Kidney epithelial cell (primary cell): Measurements from ENCODE around the gene PANK4. TPM values are rescaled to one million over a fixed set of nuclear protein-coding genes. Genes with fewer than 3 reads are reported as not detected.

ENCODE experiments used
- DNase-seq: peaks from one replicate; pipeline ENCODE4 v3.0.0-alpha.2; 2010; ENCODE audit warnings: low read depth
- H3K27me3 ChIP-seq: 2 replicates; pipeline ENCODE4 v1.6.0; 2011; ENCODE audit warnings: low read length; ENCODE audit not compliant: control insufficient read depth, insufficient read depth
- H3K36me3 ChIP-seq: 2 replicates; pipeline ENCODE4 v1.5.1; 2011; ENCODE audit warnings: low read length; ENCODE audit not compliant: control insufficient read depth, insufficient read depth
- H3K4me3 ChIP-seq: 2 replicates; pipeline ENCODE4 v1.5.1; 2011; ENCODE audit warnings: low read depth, mild to moderate bottlenecking, control low read depth, low read length
- total RNA-seq: library from RNA; depleted of rRNA; stranded (reverse); fragments of >200 nt; gene quantifications from 2 replicates; pipeline ENCODE4 v1.2.3, GENCODE V29; 2015
- TF ChIP-seq, protein P1 (sequence below): IDR thresholded peaks from 2 replicates; pipeline ENCODE4 v1.5.1; 2011; ENCODE audit warnings: mild to moderate bottlenecking, moderate library complexity, low read length, control low read depth, inconsistent platforms; ENCODE audit not compliant: insufficient read depth, poor library complexity, severe bottlenecking

Gene PANK4
- total RNA-seq, 1 donor from 2014 or later, result 28.9 TPM

DNA sequence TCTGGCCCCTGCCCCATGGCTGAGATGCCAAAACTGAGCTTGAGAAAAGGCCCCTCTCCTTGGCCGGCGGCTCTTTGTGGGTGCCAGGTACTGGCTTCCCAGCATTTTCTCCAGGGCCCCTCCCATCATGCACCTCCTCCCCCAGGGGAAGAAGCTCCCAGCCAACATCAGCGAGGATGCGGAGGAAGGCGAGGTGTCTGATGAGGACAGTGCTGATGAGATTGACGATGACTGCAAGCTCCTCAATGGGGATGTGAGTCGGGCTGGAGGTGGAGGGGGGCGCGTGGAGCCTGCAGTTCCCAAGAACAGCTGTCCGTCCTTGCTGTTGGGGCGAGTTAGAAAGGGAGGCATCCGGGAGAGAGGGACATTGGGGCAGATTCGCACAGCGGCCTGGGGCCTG is 36.8 kb downstream of the PANK4 start:
- DNase-seq, result no peak
- Histone ChIP-seq H3K4me3 (no peak overlapping the region), H3K27me3 (peaks cover 25% of the 10 kb centered on the region), H3K36me3 (no peaks in the 10 kb centered on the region)
- TF ChIP-seq, protein P1, sequence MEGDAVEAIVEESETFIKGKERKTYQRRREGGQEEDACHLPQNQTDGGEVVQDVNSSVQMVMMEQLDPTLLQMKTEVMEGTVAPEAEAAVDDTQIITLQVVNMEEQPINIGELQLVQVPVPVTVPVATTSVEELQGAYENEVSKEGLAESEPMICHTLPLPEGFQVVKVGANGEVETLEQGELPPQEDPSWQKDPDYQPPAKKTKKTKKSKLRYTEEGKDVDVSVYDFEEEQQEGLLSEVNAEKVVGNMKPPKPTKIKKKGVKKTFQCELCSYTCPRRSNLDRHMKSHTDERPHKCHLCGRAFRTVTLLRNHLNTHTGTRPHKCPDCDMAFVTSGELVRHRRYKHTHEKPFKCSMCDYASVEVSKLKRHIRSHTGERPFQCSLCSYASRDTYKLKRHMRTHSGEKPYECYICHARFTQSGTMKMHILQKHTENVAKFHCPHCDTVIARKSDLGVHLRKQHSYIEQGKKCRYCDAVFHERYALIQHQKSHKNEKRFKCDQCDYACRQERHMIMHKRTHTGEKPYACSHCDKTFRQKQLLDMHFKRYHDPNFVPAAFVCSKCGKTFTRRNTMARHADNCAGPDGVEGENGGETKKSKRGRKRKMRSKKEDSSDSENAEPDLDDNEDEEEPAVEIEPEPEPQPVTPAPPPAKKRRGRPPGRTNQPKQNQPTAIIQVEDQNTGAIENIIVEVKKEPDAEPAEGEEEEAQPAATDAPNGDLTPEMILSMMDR, result no peak

DNA sequence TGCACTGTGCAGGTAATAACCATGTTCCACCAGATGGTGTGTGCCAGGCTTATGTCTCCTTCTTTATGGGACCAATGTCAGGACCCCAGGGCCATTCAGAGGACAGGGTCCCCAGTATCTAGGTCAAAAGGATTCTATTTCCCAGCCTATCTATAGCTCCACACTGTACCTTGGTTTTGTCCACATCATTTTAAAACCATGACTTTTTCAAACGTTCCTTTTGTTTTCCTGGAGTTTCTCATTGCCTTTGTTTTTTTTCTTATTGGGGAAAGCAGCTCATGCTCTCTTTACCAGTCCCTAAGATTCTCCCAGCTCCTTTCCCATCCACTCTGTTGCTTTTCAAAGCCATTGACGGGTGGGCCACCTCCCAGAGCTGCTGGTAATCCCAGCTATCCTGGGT is 37.7 kb downstream of the PANK4 start:
- no peak for DNase-seq
- no peak overlapping the region for H3K4me3 ChIP-seq
- peaks cover 23% of the 10 kb centered on the region for H3K27me3 ChIP-seq
- TF ChIP-seq, protein P1, result no peak
- no peaks in the 10 kb centered on the region for H3K36me3 ChIP-seq

DNA sequence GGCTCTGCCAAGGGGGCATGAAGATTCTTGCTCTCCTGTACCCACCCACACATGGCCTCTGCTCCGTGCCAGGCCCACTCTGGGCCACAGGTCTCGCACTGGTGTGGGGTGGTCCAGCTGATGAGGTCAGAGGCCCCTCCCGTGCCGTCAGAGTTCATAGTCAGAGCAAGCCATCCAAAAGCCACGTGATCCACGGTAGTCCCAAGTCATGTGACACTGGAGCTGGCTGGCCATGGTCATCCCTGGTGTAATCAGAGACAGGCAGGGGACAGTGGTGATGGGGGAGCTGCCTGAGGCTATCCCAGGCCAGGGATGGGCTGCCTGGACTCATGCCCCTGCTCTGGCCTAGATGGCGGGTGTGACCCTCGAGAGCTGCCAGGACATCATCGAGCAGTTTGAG is 39.8 kb downstream of the PANK4 start:
- no peaks in the 10 kb centered on the region for H3K36me3 ChIP-seq
- peaks cover 2% of the 10 kb centered on the region for H3K27me3 ChIP-seq
- TF ChIP-seq, protein P1, result no peak
- no peak overlapping the region for H3K4me3 ChIP-seq
- DNase-seq, result no peak

DNA sequence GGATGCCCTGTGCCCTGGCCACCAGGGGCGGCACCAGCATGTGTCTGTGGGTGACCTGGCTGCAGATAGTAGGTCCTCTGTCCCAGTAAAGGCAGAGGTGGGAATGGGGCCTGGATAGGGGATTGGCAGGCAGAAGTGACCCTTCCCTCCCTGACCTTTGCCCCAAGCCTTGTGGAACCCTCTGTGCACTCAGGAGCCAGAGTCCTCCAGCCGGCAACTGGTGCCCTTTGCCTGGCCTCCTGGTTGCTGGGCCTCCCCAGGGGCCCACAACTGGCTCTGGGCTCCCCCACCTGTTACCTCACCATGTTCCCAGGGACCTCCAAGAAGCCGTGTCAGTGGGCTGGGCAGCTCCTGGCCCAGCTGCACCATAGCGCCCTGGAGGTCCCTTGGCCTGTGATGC is 40.4 kb downstream of the PANK4 start:
- TF ChIP-seq, protein P1, result no peak
- H3K27me3 ChIP-seq, result peaks cover 2% of the 10 kb centered on the region
- H3K36me3 ChIP-seq, result no peaks in the 10 kb centered on the region
- H3K4me3 ChIP-seq, result no peak overlapping the region
- no peak for DNase-seq

DNA sequence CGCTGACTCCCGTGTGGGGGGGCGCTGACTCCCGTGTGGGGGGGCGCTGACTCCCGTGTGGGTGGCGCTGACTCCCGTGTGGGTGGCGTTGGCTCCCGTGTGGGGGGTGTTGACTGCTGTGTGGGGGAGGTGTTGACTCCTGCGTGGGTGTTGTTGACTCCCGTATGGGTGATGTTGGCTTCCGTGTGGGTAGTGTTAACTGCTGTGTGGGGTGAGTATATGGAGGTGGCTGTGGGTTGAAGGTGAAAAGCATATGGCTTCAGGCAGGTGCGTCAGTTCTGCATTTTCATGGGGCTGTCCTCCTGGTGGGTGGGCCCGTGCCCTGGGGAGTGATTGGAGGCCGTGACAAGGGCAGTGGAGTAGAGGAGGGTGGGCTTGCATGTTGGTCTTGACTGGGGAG is 42.4 kb downstream of the PANK4 start:
- DNase-seq, result no peak
- TF ChIP-seq, protein P1, result no peak
- no peak overlapping the region for H3K4me3 ChIP-seq
- H3K27me3 ChIP-seq, result peaks cover 4% of the 10 kb centered on the region
- no peaks in the 10 kb centered on the region for H3K36me3 ChIP-seq

DNA sequence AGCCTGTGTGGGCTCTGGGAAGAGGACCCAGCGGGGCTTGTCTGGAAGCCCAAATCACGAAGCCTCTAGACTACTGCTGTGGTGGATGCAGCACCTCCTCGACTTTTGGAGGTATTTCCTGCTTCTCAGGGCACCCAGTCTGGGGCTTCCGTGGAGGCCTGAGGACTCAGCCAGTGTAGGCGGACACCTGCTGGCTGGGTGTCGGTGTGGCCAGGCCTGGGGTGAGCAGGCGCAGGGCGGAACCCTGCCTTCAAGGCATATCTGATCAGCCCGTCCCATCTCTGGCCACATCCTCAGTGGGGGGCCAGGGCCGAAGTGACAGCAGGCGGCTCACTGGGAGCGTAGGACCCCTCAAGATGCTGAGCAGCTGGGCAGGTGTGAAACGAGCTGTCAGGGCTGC is 43.4 kb downstream of the PANK4 start:
- H3K27me3 ChIP-seq, result peaks cover 7% of the 10 kb centered on the region
- H3K4me3 ChIP-seq, result no peak overlapping the region
- TF ChIP-seq, protein P1, result no peak
- no peak for DNase-seq
- no peaks in the 10 kb centered on the region for H3K36me3 ChIP-seq
